Subcutaneous adipose tissue (tissue), 4 donors: ENCODE measurements around the gene FSTL3. TPM values are rescaled to one million over a fixed set of nuclear protein-coding genes. Genes with fewer than 3 reads are reported as not detected.

Source experiments
- total RNA-seq, 4 donors: library from RNA; depleted of rRNA; stranded (reverse); fragments of >200 nt; gene quantifications; one replicate each; pipeline ENCODE4 v1.1.0, GENCODE V29; 2016
- TF ChIP-seq, protein P1 (sequence below): fragments of 450-650 bp; IDR thresholded peaks from one replicate; pipeline ENCODE4 v1.5.1; 2016; ENCODE audit warnings: low read depth, mild to moderate bottlenecking, control low read depth, antibody characterized with exemption, moderate library complexity

FSTL3 gene
- total RNA-seq, 4 donors from 2014 or later, result 54.5 to 124 (median 91.4) TPM

DNA sequence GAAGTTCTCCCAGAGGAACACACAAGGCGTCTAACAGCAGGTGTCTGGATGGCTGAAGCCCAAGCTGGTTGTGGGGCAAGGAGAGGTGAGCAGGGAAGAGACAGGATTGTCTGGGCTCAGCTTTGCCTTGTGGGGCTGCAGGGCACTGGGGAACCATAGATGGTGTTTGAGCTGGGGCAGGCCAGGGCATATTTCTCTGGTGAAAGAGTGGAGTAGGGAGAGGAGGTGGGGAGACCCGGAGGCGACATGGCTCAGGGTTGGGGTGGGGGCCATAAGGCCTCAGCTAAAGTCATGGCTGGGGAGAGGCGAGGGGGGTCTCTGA, 27.1 kb downstream of the FSTL3 start:
- TF ChIP-seq, protein P1, sequence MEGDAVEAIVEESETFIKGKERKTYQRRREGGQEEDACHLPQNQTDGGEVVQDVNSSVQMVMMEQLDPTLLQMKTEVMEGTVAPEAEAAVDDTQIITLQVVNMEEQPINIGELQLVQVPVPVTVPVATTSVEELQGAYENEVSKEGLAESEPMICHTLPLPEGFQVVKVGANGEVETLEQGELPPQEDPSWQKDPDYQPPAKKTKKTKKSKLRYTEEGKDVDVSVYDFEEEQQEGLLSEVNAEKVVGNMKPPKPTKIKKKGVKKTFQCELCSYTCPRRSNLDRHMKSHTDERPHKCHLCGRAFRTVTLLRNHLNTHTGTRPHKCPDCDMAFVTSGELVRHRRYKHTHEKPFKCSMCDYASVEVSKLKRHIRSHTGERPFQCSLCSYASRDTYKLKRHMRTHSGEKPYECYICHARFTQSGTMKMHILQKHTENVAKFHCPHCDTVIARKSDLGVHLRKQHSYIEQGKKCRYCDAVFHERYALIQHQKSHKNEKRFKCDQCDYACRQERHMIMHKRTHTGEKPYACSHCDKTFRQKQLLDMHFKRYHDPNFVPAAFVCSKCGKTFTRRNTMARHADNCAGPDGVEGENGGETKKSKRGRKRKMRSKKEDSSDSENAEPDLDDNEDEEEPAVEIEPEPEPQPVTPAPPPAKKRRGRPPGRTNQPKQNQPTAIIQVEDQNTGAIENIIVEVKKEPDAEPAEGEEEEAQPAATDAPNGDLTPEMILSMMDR, result no peak

DNA sequence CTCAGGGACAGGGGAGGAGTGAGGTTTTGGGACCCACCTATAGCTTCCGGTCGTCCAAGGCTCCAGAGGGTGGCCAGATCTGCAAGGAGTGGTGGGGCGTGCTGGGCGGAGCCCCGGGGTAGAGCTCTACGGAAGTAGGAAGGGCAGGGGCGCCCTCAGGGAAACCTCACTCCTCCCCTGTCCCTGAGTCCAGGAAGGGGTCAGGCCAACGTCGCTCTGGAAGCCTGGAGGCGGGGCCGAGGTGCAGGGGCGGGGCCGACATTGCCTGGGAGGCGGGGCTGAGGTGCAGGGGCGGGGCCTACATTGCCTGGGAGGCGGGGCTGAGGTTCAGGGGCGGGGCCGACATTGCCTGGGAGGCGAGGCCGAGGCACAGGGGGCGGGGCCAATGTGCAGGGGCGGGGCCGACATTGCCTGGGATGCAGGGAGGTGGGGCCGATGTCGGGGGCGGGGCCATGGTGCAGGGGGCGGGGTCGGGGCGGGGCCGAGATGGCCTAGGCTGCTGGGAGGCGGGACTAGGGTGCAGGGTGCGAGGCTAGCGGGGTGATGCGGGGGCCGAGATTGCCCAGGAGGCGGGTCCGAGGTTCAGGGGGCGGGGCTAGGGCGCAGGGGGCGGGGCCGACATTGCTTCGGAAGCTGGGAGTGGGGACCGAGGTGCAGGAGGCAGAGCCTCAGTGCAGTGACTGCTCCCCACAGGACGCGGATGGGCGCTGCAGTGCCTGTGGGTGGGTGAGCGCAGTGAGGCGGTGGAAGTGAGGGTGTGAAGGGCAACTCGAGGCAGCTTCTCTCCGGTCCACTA, 27.7 kb downstream of the FSTL3 start:
- TF ChIP-seq, protein P1, result no peak

DNA sequence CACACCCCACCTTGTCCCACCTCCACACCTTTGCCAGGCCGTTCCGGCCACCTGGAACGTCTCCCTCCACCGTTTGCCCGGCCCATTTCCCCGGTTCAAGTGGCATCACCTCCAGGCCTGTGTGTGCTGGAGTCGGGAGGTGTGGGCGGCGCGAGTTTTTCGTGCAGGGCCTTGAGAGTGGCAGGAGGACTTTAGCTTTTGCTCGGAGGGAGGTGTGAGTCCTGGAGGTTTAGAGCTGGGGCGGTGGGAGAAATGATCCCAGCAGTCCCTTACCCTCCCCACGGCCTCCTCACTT, 28.2 kb downstream of the FSTL3 start:
- TF ChIP-seq, protein P1, result no peak

- TF ChIP-seq, protein P1, result no peak
These were observed 32.3 kb downstream of the FSTL3 start, which contains the start of gene PALM for GRCh38 chr19:708154-709143. TSS of gene PALM (plus strand) at chr19:708935. CDS start at chr19:709147, 212 bp downstream.

DNA sequence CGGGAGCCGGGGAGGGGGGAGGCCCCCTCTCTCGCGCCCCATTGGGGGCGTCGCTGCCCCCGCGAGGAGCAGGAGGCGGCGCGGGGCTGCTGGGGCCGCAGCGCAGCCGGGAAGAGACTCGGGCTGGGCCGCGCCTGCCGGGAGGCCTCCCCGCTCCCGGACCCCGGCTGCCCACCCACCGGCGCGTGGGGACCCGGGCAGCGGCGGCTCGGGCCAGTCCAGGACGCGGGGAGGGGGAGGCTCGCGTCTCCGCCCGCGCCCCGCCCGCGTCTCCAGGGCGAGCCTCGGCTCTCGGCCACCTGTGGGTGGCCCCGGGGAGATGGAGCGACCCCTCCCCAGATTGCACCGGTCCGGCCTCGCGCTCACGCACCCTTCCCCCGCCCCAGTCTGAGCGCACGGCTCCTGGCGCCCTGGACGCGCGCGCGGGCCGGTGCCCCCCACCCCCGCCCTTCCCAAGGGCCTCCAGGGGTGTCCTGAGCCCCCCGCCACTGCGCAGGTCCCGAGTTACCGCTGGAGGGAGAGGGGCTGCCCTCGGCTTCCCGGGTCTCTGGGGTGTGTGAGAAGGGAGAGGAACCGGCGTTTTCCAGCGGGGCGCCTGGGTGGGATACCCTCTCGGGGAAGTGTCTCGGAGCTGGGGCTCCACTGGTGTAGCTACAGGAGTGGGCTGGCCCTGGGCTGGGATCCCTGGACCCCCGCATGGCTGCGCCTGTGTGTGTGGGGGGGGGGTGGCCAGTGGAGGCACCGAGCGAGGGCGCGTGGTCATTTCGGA, 33.2 kb downstream of the FSTL3 start:
- TF ChIP-seq, protein P1, result no peak

GRCh38 chr19:709965-710571, 33.9 kb downstream of the FSTL3 start:
- TF ChIP-seq, protein P1, result no peak
